Measurements from ENCODE around the gene DNASE1L1. TPM values are rescaled to one million over a fixed set of nuclear protein-coding genes. Genes with fewer than 3 reads are reported as not detected.
A peak's percentile ranks its signal among the peaks of the same experiment; 100 is the strongest.

Gene DNASE1L1
- total RNA-seq, 1 experiment from 2014 or later = 8.8 TPM

GRCh38 chrX:154449618-154450017 is 40.6 kb upstream of the DNASE1L1 start:
- H3K9me3 Mint-ChIP-seq (ENCODE audit: unreplicated experiment) = no peaks in the 10 kb centered on the region

GRCh38 chrX:154448484-154448883 is 39.4 kb upstream of the DNASE1L1 start:
- Histone ChIP-seq H3K4me1 (no peaks in the 10 kb centered on the region), H3K9me3 (no peaks in the 10 kb centered on the region), H3K27me3 (replicated peaks; ENCODE audit: control insufficient read depth, insufficient read depth, low read length) (no peaks in the 10 kb centered on the region), H3K36me3 (ENCODE audit: control insufficient read depth, insufficient read depth, low read length) (no peaks in the 10 kb centered on the region), H3K4me3 (ENCODE audit: low read depth, low read length) (no peak overlapping the region)
- peaks cover 24% of the 10 kb centered on the region for H3K36me3 Mint-ChIP-seq (ENCODE audit: insufficient read depth, unreplicated experiment)
- H3K27ac Mint-ChIP-seq (ENCODE audit: unreplicated experiment) = no peak overlapping the region
- CTCF ChIA-PET = no interaction called here
- intact Hi-C loops (cut with micrococcal nuclease; ENCODE audit: unreplicated experiment) = no loop called here
- no TSS peak for BruUV-seq (replicated peaks)
- TF ChIP-seq CTCF (IDR thresholded peaks at IDR 0.05; ENCODE audit: insufficient read depth in 1 of 2, low read depth in 1 of 2, low read length in 1 of 2, severe bottlenecking in 1 of 2, unreplicated experiment in 1 of 2) = no peak
- no peak for DNase-seq
- no peaks in the 10 kb centered on the region for H3K9me3 Mint-ChIP-seq (ENCODE audit: unreplicated experiment)
- POLR2A ChIA-PET = no interaction called here
- H3K27me3 Mint-ChIP-seq (ENCODE audit: insufficient read depth, unreplicated experiment) = no peaks in the 10 kb centered on the region
- no peaks in the 10 kb centered on the region for H3K4me1 Mint-ChIP-seq (ENCODE audit: low read depth, unreplicated experiment)
- H3K4me3 Mint-ChIP-seq (ENCODE audit: unreplicated experiment) = no peak overlapping the region

More at GRCh38 chrX:154449618-154450017, 40.6 kb upstream of the DNASE1L1 start:
- Histone ChIP-seq H3K27me3 (replicated peaks; ENCODE audit: control insufficient read depth, insufficient read depth, low read length) (no peaks in the 10 kb centered on the region), H3K4me3 (ENCODE audit: low read depth, low read length) (no peak overlapping the region), H3K4me1 (no peaks in the 10 kb centered on the region), H3K36me3 (ENCODE audit: control insufficient read depth, insufficient read depth, low read length) (no peaks in the 10 kb centered on the region), H3K9me3 (no peaks in the 10 kb centered on the region)
- POLR2A ChIA-PET = no interaction called here
- DNase-seq = no peak
- no peak overlapping the region for H3K4me3 Mint-ChIP-seq (ENCODE audit: unreplicated experiment)
- CTCF ChIA-PET = no interaction called here
- BruUV-seq (replicated peaks) = no TSS peak
- H3K27ac Mint-ChIP-seq (ENCODE audit: unreplicated experiment) = no peak overlapping the region
- no peak for TF ChIP-seq CTCF (IDR thresholded peaks at IDR 0.05; ENCODE audit: insufficient read depth in 1 of 2, low read depth in 1 of 2, low read length in 1 of 2, severe bottlenecking in 1 of 2, unreplicated experiment in 1 of 2)
- intact Hi-C loops (cut with micrococcal nuclease; ENCODE audit: unreplicated experiment) = no loop called here
- H3K36me3 Mint-ChIP-seq (ENCODE audit: insufficient read depth, unreplicated experiment) = peaks cover 26% of the 10 kb centered on the region
- H3K27me3 Mint-ChIP-seq (ENCODE audit: insufficient read depth, unreplicated experiment) = no peaks in the 10 kb centered on the region
- H3K4me1 Mint-ChIP-seq (ENCODE audit: low read depth, unreplicated experiment) = no peaks in the 10 kb centered on the region

- H3K4me1 ChIP-seq = no peaks in the 10 kb centered on the region
- no TSS peak for BruUV-seq (replicated peaks)
- ChIA-PET POLR2A (interaction anchor here (0.8 kb wide), 1 partner anchor 17 kb away, joined by 3 read pairs; no protein-coding TSS in a partner anchor), CTCF (no interaction called here)
- no peak overlapping the region for H3K4me3 ChIP-seq (ENCODE audit: low read depth, low read length)
- no peaks in the 10 kb centered on the region for H3K36me3 ChIP-seq (ENCODE audit: control insufficient read depth, insufficient read depth, low read length)
- H3K4me3 Mint-ChIP-seq (ENCODE audit: unreplicated experiment) = peak overlapping the region; percentile 35
- H3K36me3 Mint-ChIP-seq (ENCODE audit: insufficient read depth, unreplicated experiment) = peaks cover 27% of the 10 kb centered on the region
- no peak for DNase-seq
- peak overlapping the region; percentile 32 for H3K27ac Mint-ChIP-seq (ENCODE audit: unreplicated experiment)
- no peaks in the 10 kb centered on the region for H3K9me3 ChIP-seq
- no peaks in the 10 kb centered on the region for H3K27me3 ChIP-seq (replicated peaks; ENCODE audit: control insufficient read depth, insufficient read depth, low read length)
- H3K9me3 Mint-ChIP-seq (ENCODE audit: unreplicated experiment) = no peaks in the 10 kb centered on the region
- no peaks in the 10 kb centered on the region for H3K27me3 Mint-ChIP-seq (ENCODE audit: insufficient read depth, unreplicated experiment)
- H3K4me1 Mint-ChIP-seq (ENCODE audit: low read depth, unreplicated experiment) = no peaks in the 10 kb centered on the region
- no peak for TF ChIP-seq CTCF (IDR thresholded peaks at IDR 0.05; ENCODE audit: insufficient read depth in 1 of 2, low read depth in 1 of 2, low read length in 1 of 2, severe bottlenecking in 1 of 2, unreplicated experiment in 1 of 2)
- intact Hi-C loops (cut with micrococcal nuclease; ENCODE audit: unreplicated experiment) = no loop called here
These were observed 37.4 kb upstream of the DNASE1L1 start for GRCh38 chrX:154446430-154446829.

Data from Caco-2 (cell line).